ENCODE data around the gene PEX26. TPM values are rescaled to one million over a fixed set of nuclear protein-coding genes. Genes with fewer than 3 reads are reported as not detected.

PEX26 gene
- total and polyA plus RNA-seq, 9 of the 15 experiments (the other 6 are each of a cell fraction or from before 2014, with no cell fraction given), result 0.35 to 39.6 (median 17.4) TPM

GRCh38 chr22:18075720-18076497 lies 1.9 kb upstream of the PEX26 start:
- no peak overlapping the region for H3K4me3 ChIP-seq
- H3K79me2 ChIP-seq (ENCODE audit: control insufficient read depth, insufficient read depth, low read length), result peaks cover 25% of the 10 kb centered on the region
- no peaks in the 10 kb centered on the region for H3K9me1 ChIP-seq (ENCODE audit: control insufficient read depth, insufficient read depth, low read length)
- H3K4me2 ChIP-seq (ENCODE audit: insufficient read depth, low read length), result peak overlapping the region; percentile 97
- in situ Hi-C loops (cut with MboI), result loop anchor here (10.0 kb wide), 1 partner anchor 521 kb away; no protein-coding TSS in a partner anchor
- H2AFZ ChIP-seq (ENCODE audit: low read depth, low read length), result peak overlapping the region; percentile 46
- H4K20me1 ChIP-seq (replicated peaks; ENCODE audit: control insufficient read depth, insufficient read depth, low read length), result peaks cover 2% of the 10 kb centered on the region; the same call in 1 of the 2 replicates
- no peaks in the 10 kb centered on the region for H3K9me3 ChIP-seq (replicated peaks; ENCODE audit: control insufficient read depth, insufficient read depth, low read depth, low read length)
- DNase-seq (ENCODE audit: extremely low read depth in 1 of 4, low spot score in 3 of 4) (peak; percentile 74 to 89 (median 74)), ATAC-seq (peak; percentile 44), FAIRE-seq (peak; percentile 89)
- BruUV-seq (replicated peaks), result no TSS peak
- 10% methylated on average over 13 of the region's 13 CpGs for WGBS (ENCODE audit: insufficient coverage, low coverage, missing lambda C conversion rate)
- intact Hi-C loops (cut with micrococcal nuclease), result loop anchor here (1.0 to 5.0 kb wide), 9 partner anchors 49 to 518 kb away; no protein-coding TSS in a partner anchor
- peaks cover 7 to 11% of the 10 kb centered on the region in 2 experiments; a peak in 4 of 5 replicates for H3K4me1 ChIP-seq (replicated peaks in 1 of 2; ENCODE audit: control insufficient read depth in 2 of 2, insufficient read depth in 2 of 2, low read length in 2 of 2)
- H3K27ac ChIP-seq (ENCODE audit: extremely low read depth, low read depth, low read length), result no peak overlapping the region
- peaks cover 0 to 2% of the 10 kb centered on the region in 2 experiments; a peak in 1 of 5 replicates for H3K27me3 ChIP-seq (ENCODE audit: control insufficient read depth in 2 of 2, insufficient read depth in 2 of 2, low read length in 2 of 2)
- no peak overlapping the region for H3K9ac ChIP-seq (ENCODE audit: insufficient read depth in 1 of 2, low read depth in 2 of 2, low read length in 2 of 2)
- H3K36me3 ChIP-seq (ENCODE audit: control insufficient read depth, insufficient read depth, low read length), result peaks cover 16% of the 10 kb centered on the region
- POLR2A ChIA-PET, result interaction anchor here (0.7 to 2.7 kb wide), 14 partner anchors 12 to 336 kb away, joined by 3 to 16 read pairs (median 4); no protein-coding TSS in a partner anchor
- CTCF ChIA-PET (ENCODE audit: low intra/inter-chr PET ratio), result interaction anchor here (0.8 to 4.6 kb wide), 6 partner anchors 50 to 517 kb away, joined by 3 to 82 read pairs (median 8); no protein-coding TSS in a partner anchor
- TF ChIP-seq SMARCB1 (IDR thresholded peaks at IDR 0.05; ENCODE audit: insufficient read length, low read depth) (no peak), SMC3 (conservative IDR thresholded peaks at IDR 0.05; ENCODE audit: insufficient read depth, low read depth, low read length) (peak; percentile 97), CC2D1A (IDR thresholded peaks at IDR 0.05) (peak; percentile 79), SAFB2 (IDR thresholded peaks at IDR 0.05; ENCODE audit: borderline replicate concordance, low read depth, low read length, severe bottlenecking) (no peak), NRF1 (conservative IDR thresholded peaks at IDR 0.05 in 1 of 2, IDR thresholded peaks at IDR 0.05 in 1 of 2) (peak; percentile 74 to 80), TEAD4 (IDR thresholded peaks at IDR 0.05; ENCODE audit: low read length) (0 out of 2 replicates have a peak, but pooled peaks have one; percentile 7), TEAD4 (CRISPR knock-in tag; IDR thresholded peaks at IDR 0.05; ENCODE audit: borderline replicate concordance) (no peak), CTCF (IDR thresholded peaks at IDR 0.05 in 2 of 3, conservative IDR thresholded peaks at IDR 0.05 in 1 of 3; ENCODE audit: insufficient read depth in 2 of 3, low read depth in 1 of 3, low read length in 3 of 3) (peak; percentile 79 to 98 (median 89)), MTA3 (IDR thresholded peaks at IDR 0.05; ENCODE audit: borderline replicate concordance) (0 out of 2 replicates have a peak, but pooled peaks have one; percentile 26), L3MBTL2 (IDR thresholded peaks at IDR 0.05) (0 out of 2 replicates have a peak, but pooled peaks have one; percentile 10), FOXJ2 (tag; IDR thresholded peaks at IDR 0.05) (no peak), ETV1 (tag; conservative IDR thresholded peaks at IDR 0.05; ENCODE audit: low read depth) (no peak), ESRRA (IDR thresholded peaks at IDR 0.05; ENCODE audit: borderline replicate concordance, low read depth) (0 out of 2 replicates have a peak, but pooled peaks have one; percentile 21), DEAF1 (CRISPR knock-in tag; IDR thresholded peaks at IDR 0.05) (peak; percentile 95), RAD21 (CRISPR knock-in tag; conservative IDR thresholded peaks at IDR 0.05 in 1 of 2, IDR thresholded peaks at IDR 0.05 in 1 of 2) (peak; percentile 98 to 99), TAF7 (tag; IDR thresholded peaks at IDR 0.05) (0 out of 2 replicates have a peak, but pooled peaks have one; percentile 12)
